HG02885 (cell line): ENCODE results near the gene NDUFB5.
"Not testable (repeated sequence)": the region's sequence is repeated elsewhere in the genome, so short reads cannot be mapped to it uniquely, and the experiment has no call there.

Experiments
- ATAC-seq: cut with Tn5 transposase; IDR thresholded peaks from one replicate; pipeline ENCODE4 v1.9.1; 2021; ENCODE audit warnings: mild to moderate bottlenecking; ENCODE audit not compliant: unreplicated experiment, poor library complexity

The NDUFB5 gene

DNA sequence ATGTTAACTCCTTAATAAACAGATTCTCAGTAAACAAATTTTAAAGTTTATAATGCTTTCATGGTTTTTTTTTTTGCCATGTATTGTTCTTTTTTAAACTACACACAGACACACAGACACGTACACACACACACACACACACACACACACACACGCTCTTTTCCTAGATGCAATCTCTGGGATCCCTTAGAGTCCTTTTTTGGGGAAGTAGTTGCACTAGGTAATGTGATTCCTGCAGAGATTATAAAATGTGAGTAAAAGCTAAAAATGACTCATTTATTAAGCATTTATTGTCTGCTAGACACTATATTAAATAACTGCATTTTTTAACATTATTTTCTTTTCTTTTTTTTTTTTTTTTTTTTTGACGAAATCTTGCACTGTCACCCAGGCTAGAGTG, 19.9 kb downstream of the NDUFB5 start:
- no peak for ATAC-seq

DNA sequence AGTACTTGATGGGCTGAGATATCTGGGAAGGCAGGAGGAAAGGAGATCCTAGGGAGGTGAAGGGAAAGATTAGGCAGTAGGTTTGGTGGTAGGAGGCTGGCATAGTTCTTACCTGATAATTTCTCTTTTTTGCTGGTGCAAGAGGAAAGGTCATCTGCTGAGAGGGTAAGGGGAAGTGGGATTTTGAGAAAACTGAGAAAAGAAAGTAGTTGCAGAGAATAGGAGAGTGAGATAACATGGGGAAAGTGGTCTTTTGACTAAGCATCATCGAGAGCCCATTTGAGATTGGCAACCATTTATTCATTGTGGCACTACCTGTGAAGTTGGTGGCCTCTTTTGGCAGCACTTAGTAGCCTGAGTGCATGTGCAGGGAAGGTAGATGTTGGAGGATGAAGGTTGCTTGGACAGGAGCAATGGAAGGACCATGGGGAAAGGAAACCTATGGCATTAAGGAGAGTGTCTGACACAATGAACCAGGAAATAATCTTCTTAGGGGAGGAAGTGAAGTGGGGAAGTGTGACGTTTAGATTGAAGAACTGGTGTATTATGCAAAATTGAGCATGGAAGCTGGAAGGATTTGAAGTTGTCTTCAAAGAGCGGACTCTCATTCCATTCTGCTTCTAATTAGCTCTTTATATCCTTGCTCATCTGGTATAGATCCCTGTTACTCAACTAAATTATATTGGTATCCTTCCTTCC, 26.3 kb downstream of the NDUFB5 start:
- no peak for ATAC-seq

DNA sequence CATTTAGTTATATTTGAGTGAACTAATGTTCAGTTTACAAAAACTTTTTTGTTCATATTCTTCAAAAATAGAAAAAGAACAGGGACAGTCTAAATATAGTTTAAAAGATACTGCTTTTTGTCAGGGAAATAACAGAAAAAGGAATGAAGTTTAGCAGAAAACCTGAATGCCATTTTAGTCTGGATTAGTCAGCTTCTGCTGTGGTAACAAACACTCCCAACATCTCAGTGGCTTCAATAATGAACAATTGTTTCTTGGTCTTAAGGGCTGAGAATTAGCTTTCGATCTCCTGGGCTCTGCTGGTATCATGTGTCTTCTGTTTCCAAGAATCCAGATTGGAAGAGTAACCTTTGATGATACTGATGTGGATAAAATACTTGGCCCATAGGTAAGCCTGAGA, 35.9 kb downstream of the NDUFB5 start:
- no peak for ATAC-seq

DNA sequence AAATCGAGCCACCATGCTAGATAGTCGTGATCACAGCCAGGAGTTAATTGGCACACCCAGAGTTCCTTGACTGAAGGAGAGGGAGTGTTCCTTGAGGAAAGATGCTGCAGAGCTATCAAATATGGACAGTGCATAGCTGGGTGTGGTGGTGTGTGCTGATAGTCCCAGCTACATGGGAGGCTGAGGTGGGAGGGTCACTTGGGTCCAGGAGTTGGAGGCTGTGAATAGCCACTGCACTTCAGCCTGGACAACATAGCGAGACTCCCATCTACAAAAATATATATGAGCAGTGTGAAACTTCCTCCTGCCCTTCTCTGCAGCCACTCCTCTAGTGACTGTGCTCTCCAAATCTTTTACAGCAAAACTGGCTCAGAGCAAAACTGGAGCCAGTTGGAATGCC, 38.3 kb downstream of the NDUFB5 start:
- no peak for ATAC-seq

DNA sequence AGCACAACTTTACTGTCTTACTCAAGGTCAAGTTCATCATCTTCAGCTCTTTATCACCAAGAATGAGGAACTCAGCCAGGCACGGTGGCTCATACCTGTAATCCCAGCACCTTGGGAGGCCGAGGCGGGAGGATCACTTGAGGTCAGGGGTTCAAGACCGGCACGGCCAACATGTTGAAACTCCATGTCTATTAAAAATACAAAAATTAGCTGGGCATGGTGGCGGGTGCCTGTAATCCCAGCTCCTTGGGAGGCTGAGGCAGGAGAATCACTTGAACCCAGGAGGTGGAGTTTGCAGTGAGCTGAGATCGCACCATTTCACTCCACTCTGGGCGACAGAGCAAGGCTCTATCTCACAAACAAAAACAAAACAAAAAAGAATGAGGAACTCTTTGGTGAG, 39.2 kb downstream of the NDUFB5 start:
- ATAC-seq: not testable (repeated sequence)

DNA sequence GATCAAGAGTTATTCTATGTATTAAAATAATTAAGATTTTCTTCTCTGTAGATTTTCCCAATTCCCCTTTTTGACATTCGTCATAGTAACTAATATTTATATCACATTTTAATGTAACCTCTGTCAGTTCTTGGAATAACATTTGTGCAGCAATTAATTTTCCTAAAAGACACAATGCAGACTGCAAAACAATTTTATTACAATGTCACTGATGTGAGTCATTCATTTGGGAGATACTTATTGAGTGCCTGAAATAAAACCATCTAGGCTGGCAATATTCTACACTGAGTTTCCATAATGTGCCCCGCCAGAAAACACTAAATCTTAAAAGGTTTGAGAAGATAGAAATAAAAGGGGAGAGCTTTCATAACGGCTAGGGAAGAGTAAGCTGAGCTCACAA, 41.6 kb downstream of the NDUFB5 start:
- ATAC-seq: no peak

DNA sequence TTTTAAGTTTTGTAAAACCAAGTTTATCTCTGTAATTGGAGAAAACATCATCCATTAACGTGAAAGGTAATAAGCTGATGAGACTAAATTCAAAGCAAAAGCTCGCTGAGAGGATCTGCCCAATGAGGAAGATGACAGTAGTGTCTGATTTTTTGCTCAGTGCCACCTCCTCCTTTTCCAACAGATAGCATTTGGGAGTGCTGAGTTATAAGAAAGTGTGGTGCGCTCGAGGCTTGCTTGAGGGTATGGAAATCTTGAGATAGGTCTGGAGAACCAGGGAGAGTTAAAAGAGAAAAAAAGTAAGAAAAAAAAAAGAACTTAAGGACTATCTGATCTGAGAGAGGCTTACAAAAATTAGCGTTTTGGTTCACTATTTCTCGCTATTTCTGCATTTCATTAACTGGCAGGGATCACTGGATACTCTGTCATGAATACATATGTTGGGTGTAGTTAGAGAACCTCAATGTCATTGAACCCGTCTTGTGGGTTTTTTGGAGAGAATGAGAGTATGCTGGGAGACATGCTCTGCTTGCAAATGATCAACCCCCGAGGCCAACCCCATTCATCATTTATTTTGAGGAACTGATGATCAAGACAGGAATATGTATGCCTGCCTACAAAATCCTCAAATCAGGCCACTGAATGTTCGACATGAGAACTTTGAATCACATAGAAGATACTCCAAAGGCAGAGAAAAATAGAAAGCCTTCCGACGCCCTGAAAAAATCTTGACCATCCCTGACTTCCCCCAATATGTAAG, 47.3 kb downstream of the NDUFB5 start:
- ATAC-seq: no peak

DNA sequence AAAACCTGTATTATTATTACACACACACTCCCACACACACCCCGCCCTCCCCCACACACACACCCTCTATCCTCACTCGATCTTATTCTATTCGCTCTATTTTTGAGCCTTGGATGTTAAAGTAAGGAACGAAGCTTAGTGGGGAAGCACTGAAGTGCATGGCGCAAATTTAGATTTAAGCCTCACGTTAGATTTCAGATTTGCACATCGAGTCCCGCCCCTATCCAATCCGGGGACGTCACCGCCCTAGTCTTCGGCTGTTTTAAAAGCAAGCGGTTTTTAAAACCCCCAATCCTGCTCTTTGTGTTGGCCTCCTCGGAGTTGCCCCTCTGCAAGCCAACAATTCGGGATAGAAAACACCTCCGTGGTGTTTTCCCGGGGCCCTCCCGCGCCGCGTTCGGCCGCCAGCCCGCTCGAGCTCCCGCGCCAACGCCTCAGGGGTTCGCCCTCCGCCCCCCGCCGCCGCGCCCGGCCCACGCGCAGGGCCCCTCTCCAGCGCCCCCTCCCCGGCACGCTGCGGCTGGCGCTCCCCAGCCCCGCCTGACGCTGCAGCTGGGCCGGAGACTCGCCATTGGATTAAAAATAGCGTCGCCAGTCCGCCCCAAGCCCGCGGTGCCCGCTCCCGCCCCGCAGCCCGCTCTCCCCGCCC, 48.0 kb downstream of the NDUFB5 start, which contains the start of gene USP13:
Gene USP13, plus strand, starts transcription at position 594 of the 649 bp plus-strand sequence. CDS start 186 bp downstream, outside the sequence.
- peak; percentile 67 for ATAC-seq

DNA sequence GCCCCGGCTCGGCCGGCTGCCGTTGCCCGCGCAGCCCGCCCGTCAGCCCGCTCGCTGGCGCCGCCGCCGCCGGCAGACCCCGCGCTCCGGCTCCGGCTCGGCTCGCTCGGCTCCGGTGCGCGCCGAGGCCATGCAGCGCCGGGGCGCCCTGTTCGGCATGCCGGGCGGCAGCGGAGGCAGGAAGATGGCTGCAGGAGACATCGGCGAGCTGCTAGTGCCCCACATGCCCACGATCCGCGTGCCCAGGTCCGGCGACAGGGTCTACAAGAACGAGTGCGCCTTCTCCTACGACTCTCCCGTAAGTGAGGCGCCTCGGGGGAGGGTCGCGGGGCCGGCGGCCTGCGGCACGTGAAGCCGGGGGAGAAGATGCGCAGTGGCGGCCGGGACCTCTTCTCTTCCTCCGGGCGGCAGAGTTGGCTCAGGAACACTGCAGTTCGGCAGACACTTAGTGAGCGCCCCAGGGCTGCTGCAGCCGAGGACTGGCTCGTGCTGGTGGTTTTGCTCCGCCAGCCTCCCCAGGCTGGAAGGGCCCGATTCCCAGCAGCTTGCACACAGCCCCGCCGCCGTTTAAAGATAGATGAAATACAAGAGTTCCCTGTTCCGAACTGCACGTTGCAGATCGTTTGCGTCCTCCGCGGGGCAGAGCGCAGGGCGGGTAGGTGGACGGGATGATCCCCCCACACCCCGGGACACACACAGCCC, 48.7 kb downstream of the NDUFB5 start:
- ATAC-seq: peak; percentile 59

DNA sequence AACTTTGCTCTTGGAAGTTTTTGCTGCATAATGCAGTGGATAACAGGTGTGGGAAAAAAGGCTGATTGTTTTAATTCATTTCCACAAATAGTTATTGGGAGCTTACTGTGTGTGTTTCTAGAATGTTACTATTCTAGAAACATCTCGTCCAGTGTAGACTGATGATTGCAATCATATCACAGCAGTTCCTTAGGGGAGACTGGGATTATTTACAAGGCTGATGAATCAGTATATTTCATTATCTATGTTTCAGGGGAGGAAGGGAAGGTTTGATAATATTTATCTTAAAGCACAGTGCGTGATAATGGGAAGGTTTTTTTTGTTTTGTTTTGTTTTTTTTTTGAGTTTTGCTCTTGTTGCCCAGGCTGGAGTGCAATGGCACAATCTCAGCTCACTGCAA, 50.6 kb downstream of the NDUFB5 start:
- ATAC-seq: no peak

DNA sequence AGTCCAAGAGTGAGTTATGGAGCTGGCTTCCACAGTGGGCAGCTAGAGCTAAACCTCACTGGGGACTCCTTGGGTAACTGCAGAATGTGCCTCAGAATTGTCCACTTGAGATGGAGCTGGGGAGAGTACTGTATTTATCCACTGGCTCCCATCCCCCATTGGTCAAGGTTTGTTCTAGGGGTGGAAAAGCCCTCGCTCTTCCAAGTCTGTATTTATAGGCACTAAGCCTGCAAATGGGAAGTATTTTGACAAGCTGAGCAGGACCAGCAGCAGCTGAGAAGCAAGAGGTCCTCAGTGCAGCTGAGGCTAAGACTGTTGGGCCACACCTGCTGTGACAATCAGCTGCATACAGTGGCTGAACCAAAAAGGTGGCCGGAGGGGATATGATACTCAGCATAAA, 54.0 kb downstream of the NDUFB5 start:
- no peak for ATAC-seq

DNA sequence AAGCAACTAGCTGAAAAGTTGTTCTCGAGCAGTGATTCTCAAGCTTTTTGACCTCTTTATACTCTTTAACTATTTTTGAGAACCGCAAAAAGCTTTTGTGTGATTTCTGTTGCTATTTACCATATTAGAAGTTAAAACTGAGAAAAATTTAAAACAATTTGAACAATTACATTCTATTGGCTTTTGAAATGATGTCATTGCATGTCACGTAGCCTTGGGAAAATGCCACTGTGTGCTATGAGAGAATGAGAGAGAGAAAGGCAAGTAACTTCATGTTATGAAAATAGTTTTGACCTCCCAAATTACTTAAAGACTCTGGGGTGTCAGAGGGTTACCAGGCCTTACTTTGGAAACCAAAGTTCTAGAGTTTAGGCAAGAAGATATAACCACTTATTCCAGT, 56.3 kb downstream of the NDUFB5 start:
- ATAC-seq: no peak

DNA sequence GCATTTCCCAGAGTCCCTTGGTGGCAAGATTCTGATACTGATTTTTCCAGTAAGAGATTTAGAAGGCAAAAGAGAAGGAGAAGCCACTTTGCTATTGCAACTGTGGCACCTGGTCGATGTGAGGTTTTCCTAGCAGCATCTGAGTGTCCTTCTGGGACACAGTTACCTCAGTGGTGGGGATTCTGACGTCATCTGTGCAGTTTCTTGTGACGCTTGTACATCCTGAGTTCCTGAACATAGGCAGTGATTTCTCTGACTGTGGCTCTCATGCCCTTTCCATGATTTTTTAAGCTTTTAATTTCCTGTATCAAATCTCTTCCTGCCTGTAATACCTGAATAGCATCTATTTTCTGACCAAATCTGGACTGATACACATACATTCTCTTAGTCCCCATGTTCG, 57.2 kb downstream of the NDUFB5 start:
- ATAC-seq: no peak

DNA sequence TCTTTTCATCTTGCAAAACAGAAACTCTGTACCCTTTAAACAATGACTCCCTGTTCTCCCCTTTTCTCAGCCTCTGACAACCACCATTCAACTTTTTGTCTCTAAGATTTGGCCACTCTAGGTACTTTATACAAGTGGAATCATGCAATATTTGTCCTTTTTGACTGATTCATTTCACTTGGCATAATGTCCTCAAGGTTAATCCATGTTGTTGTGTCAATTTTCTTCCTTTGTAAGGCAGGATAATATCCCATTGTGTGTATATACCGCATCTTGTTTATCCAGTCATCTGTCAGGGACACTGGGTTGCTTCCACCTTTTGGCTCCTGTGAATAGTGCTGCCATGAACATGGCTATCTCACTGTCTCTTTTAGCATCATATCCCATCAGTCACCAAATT, 58.5 kb downstream of the NDUFB5 start:
- ATAC-seq: no peak

DNA sequence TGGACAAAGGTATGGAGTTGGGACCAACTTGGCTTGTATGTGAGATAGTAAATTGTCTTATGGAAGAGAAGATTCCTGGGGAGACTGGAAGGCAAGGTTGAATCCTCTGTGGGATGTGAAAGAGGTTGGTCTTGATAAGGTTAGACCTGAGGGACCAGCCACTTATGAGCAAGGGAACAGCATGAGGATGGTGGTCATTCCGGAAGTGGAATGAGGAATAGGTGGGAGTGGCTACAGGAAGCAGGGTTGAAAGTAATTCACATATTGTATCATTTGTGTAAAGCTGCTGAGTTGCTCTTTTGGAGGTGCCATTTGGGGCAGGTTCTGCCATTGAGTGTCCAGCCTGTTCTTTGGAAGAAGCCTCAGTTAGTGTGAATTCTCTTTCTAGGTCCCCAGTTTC, 61.4 kb downstream of the NDUFB5 start:
- no peak for ATAC-seq

DNA sequence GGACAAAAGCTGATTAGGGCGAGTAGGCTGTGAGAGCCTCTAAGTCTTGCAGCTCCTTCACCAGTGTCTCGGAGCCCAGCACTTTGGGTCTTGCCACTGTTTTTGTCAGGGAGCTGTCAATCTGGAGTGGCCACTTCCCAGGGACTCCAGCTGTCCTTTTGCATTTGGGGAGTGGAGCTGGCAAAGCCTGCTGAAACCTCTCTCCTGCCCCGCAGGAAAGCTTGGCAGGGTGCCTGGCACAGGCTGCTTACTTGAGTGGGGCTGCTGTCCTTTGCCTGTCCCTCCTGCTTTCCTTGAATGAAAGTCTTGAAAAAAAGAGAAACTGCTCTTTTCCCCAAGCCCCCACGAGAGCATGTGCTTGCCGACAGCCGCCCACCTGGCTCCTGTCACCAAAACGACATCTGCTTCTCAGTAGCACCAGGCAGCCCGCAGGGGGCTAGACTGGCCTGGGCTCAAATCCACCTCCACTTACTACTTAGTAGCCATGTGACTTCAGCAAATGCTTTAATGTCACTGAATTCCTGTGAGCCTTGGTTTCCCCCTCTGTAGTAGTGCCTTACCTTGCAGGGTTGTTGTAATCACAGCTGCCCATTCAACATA, 61.9 kb downstream of the NDUFB5 start:
- no peak for ATAC-seq

DNA sequence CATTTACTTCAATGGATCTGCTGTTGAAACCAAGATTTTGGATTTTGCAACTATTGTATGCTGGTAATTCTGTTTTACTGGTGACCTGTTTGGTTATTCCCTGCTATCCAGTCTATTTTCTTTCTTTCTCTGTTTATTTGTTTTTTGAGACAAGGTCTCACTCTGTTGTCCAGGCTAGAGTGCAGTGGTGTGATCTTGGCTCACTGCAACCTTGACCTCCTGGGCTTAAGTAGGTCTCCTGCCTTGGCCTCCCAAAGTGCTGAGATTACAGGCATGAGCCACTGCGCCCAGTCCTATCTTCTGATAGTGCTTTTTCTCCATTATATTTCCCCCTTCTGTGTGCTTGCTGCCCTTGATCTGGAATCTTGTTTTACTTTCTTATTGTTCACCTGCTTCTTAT, 63.8 kb downstream of the NDUFB5 start:
- no peak for ATAC-seq

DNA sequence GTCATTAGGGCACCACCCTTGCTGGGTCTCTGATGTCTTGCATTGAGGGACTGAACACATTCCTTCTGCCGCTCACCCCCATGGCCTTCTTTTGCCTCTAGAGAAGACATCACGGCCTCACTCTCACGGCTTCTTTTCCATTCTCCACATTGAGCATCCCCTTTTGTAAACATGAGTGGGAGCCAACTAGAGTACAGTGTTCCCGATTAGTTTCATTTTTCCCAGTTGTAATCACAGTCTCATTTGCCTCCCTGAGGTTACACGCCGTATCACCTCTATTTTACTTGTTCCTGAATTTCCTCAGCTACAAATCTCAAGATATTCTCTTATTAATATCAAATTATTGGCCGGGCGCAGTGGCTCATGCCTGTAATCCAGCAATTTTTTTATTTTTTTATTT, 65.7 kb downstream of the NDUFB5 start:
- no peak for ATAC-seq

DNA sequence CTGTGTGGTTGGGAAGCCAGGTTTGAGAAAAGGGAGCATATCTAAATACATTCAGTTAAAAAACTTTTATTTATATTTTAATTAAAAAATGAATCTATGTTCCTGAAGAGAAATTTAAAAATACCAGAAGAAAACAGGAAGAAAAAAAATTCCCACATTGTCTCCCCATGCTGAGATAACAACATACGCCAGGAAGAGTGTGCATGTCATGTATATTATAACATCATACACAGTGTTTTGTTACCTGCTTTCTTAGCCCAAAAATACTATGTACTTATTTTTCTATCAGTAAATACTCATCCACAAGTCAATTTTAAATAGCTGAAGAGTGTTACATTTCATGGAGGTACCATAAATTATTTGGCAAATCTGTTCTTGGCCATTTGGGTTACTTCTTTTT, 66.7 kb downstream of the NDUFB5 start:
- no peak for ATAC-seq

DNA sequence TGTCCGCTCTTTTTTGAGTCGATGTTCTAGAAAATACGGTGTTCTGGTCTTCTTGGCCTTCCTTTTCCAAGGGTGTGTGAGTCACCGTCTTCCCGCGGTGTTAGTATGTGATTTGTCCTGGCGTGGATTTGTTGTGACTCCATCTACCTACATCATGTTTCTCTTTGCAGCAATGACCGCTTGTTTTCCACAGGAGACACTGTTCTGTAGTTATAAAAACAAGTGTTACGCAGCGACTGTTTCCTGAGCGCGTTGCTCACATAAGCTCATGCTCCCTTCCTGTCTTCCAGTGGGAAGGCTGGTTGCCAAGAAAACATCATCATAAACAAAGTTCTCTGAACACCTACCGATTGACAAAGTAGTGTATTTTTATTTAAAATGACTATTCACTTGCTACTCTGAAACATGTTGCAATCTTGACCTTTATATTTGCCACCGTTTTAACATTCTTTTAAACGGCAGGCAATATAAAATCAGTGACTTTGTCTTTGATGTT, 67.2 kb downstream of the NDUFB5 start:
- ATAC-seq: no peak
